RWPE2 (cell line): ENCODE results near the gene SLC16A3.

Source experiments
- ATAC-seq: fragments of 200-7000 bp; cut with Tn5 transposase; 3 replicates; pipeline ENCODE4 v1.9.1; 2021; ENCODE audit warnings: low read depth
- DNase-seq: peaks from one replicate; pipeline ENCODE4 v3.0.0-alpha.2; 2020; ENCODE audit warnings: low spot score
- H3K27ac ChIP-seq: fragments of 450-650 bp; 2 replicates; pipeline ENCODE4 v1.5.1; 2017; ENCODE audit warnings: mild to moderate bottlenecking; ENCODE audit not compliant: poor library complexity, severe bottlenecking
- H3K27me3 ChIP-seq: fragments of 250-450 bp; sonication (Bioruptor Pico); 2 replicates; pipeline ENCODE4 v1.5.1; 2021; ENCODE audit warnings: mild to moderate bottlenecking, moderate library complexity; ENCODE audit not compliant: insufficient read depth, poor library complexity, severe bottlenecking
- H3K36me3 ChIP-seq: fragments of 250-450 bp; sonication (Bioruptor Pico); 2 replicates; pipeline ENCODE4 v1.5.1; 2020; ENCODE audit warnings: low read depth, mild to moderate bottlenecking, moderate library complexity
- H3K4me1 ChIP-seq: fragments of 250-450 bp; sonication (Bioruptor Pico); 2 replicates; pipeline ENCODE4 v1.5.1; 2021; ENCODE audit warnings: mild to moderate bottlenecking, moderate library complexity; ENCODE audit not compliant: insufficient read depth, poor library complexity, severe bottlenecking
- H3K4me3 ChIP-seq: fragments of 250-450 bp; sonication (Bioruptor Pico); 2 replicates; pipeline ENCODE4 v1.5.1; 2021; ENCODE audit warnings: mild to moderate bottlenecking, moderate library complexity; ENCODE audit not compliant: severe bottlenecking
- H3K9me3 ChIP-seq: fragments of 250-450 bp; sonication (Bioruptor Pico); 2 replicates; pipeline ENCODE4 v1.5.1; 2021; ENCODE audit warnings: mild to moderate bottlenecking, moderate library complexity; ENCODE audit not compliant: severe bottlenecking
- CTCF ChIP-seq: fragments of 450-650 bp; IDR thresholded peaks from one replicate; pipeline ENCODE4 v1.5.1; 2017; ENCODE audit warnings: mild to moderate bottlenecking, moderate library complexity; ENCODE audit not compliant: poor library complexity, severe bottlenecking

Gene SLC16A3

GRCh38 chr17:82239401-82239925 is 10.6 kb downstream of the SLC16A3 start:
- DNase-seq (no peak), ATAC-seq (no peak)
- no peaks in the 10 kb centered on the region for H3K27me3 ChIP-seq
- H3K9me3 ChIP-seq: no peaks in the 10 kb centered on the region
- H3K4me1 ChIP-seq: peaks cover 86% of the 10 kb centered on the region
- peaks cover 76% of the 10 kb centered on the region for H3K36me3 ChIP-seq
- TF ChIP-seq CTCF: no peak
- H3K4me3 ChIP-seq: no peak overlapping the region
- H3K27ac ChIP-seq: peak overlapping the region; percentile 91

- ATAC-seq (no peak), DNase-seq (no peak)
- Histone ChIP-seq H3K36me3 (peaks cover 76% of the 10 kb centered on the region), H3K4me3 (no peak overlapping the region), H3K27ac (peak overlapping the region; percentile 91), H3K4me1 (peaks cover 80% of the 10 kb centered on the region), H3K9me3 (no peaks in the 10 kb centered on the region), H3K27me3 (no peaks in the 10 kb centered on the region)
- TF ChIP-seq CTCF: no peak
Observed at GRCh38 chr17:82239926-82240505, 11.2 kb downstream of the SLC16A3 start.

- no peak for ATAC-seq
- Histone ChIP-seq H3K27ac (peak overlapping the region; percentile 91), H3K4me1 (peaks cover 74% of the 10 kb centered on the region), H3K9me3 (no peaks in the 10 kb centered on the region), H3K4me3 (no peak overlapping the region), H3K36me3 (peaks cover 76% of the 10 kb centered on the region), H3K27me3 (no peaks in the 10 kb centered on the region)
- TF ChIP-seq CTCF: no peak
- DNase-seq: no peak
Observed at GRCh38 chr17:82240506-82241182, 11.8 kb downstream of the SLC16A3 start.

- H3K27ac ChIP-seq: peak overlapping the region; percentile 91
- peak; percentile 56 for ATAC-seq
- peaks cover 76% of the 10 kb centered on the region for H3K36me3 ChIP-seq
Observed at GRCh38 chr17:82241183-82241925, 12.5 kb downstream of the SLC16A3 start.

More at GRCh38 chr17:82241183-82241925, 12.5 kb downstream of the SLC16A3 start:
- Histone ChIP-seq H3K4me1 (peaks cover 72% of the 10 kb centered on the region), H3K4me3 (no peak overlapping the region), H3K27me3 (no peaks in the 10 kb centered on the region), H3K9me3 (no peaks in the 10 kb centered on the region)
- no peak for TF ChIP-seq CTCF
- DNase-seq: peak; percentile 98
